Activated CD4-positive, alpha-beta T cell treated with anti-CD3 and anti-CD28 coated beads, Interleukin-2, amount 10 ng/mL, durations not matched to agents 24 days and 14 days (primary cell): ENCODE data around the gene CYRIA. TPM values are rescaled to one million over a fixed set of nuclear protein-coding genes. Genes with fewer than 3 reads are reported as not detected.

Source experiments
- DNase-seq: peaks from one replicate; pipeline ENCODE4 v3.0.0; 2022
- H3K27ac Mint-ChIP-seq: one replicate; pipeline ENCODE4 v1.8.0; 2022; ENCODE audit warnings: mild to moderate bottlenecking, mixed read lengths
- H3K27me3 Mint-ChIP-seq: one replicate; pipeline ENCODE4 v1.8.0; 2022; ENCODE audit warnings: mixed read lengths
- H3K36me3 Mint-ChIP-seq: one replicate; pipeline ENCODE4 v1.8.0; 2022; ENCODE audit warnings: low read depth, mild to moderate bottlenecking, mixed read lengths
- H3K4me1 Mint-ChIP-seq: one replicate; pipeline ENCODE4 v1.8.0; 2021; ENCODE audit warnings: mixed read lengths
- H3K4me3 Mint-ChIP-seq: one replicate; pipeline ENCODE4 v1.8.0; 2022; ENCODE audit warnings: mild to moderate bottlenecking, moderate library complexity, mixed read lengths
- H3K9me3 Mint-ChIP-seq: one replicate; pipeline ENCODE4 v1.8.0; 2021; ENCODE audit warnings: mixed read lengths
- intact Hi-C: fragments of 100-400 bp; cut with micrococcal nuclease; formaldehyde crosslinking; loops from one replicate; pipeline ENCODE4 v1.15.1; 2023
- total RNA-seq: library from RNA; stranded (reverse); gene quantifications from 2 replicates; pipeline ENCODE4 v1.2.3, GENCODE V29; 2022

Gene CYRIA
- total RNA-seq, 1 donor from 2014 or later, result 1.7 TPM

DNA sequence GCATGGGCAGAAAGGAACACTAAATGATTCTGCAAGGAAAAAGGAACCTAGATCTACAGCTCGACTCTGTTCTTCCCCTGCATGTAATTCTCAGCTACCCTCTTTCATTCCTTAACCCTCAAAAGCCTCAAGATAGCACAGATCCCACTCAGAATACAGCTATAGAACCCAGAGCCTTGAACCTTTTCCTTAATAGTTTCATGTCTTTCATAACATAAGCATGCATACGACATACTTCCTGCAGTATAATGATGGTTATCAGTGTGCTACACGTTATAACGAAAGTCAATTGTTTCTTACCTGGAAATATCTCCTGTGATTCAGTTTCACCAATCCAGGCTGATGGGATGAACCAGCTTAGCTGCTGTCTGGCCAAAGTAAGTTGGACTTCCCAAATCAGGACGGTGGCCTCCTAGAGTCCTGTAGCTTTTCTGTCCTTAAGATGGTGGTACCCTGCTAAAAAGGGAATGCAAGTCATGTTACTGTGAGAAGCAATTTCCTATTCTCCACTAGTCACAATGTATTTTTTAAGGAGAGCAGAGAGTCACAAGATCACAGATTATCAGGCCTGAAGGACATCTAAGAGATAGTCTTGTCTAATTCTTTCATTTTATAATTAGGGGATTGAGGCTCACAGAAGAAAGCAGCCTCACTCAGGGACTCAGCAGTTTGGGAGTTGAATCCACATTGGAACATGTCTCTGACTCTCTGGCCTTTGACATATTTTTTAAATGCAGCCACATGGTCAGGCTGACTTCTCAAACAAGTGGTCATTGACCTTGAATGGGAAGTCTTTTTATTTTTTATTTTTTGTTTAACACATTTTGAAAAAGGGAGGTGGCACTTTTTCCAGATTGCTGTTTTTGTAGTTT lies 41.8 kb downstream of the CYRIA start:
- intact Hi-C loops, result loop anchor here (1.0 to 5.0 kb wide), 3 partner anchors 44 to 106 kb away; partner anchors contain the start of gene CYRIA
- H3K27ac Mint-ChIP-seq, result peak overlapping the region; percentile 16
- no peaks in the 10 kb centered on the region for H3K9me3 Mint-ChIP-seq
- peaks cover 42% of the 10 kb centered on the region for H3K4me1 Mint-ChIP-seq
- peaks cover 2% of the 10 kb centered on the region for H3K27me3 Mint-ChIP-seq
- H3K4me3 Mint-ChIP-seq, result peak overlapping the region; percentile 7
- DNase-seq, result no peak
- H3K36me3 Mint-ChIP-seq, result no peaks in the 10 kb centered on the region

DNA sequence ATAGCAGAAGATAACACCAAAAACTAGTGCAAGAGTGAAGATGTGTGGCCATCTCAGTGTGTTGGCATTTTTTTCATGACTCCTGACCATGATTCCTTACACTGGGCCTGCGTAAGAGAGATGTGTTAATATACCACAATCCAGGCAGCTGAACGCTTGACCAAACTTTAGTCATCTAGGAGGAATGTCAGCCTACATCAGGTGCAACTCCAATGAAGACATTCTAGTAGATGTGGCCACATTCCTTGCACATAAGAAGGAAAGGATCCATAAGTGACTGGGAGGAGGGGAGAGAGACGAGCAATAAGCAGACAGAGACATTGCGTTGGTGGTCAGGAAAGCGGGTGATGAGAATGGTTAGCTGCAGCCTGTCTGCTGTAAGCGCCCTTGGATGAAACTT lies 42.6 kb downstream of the CYRIA start:
- peaks cover 2% of the 10 kb centered on the region for H3K27me3 Mint-ChIP-seq
- intact Hi-C loops, result loop anchor here (1.0 to 5.0 kb wide), 3 partner anchors 44 to 106 kb away; partner anchors contain the start of gene CYRIA
- H3K4me1 Mint-ChIP-seq, result peaks cover 42% of the 10 kb centered on the region
- H3K9me3 Mint-ChIP-seq, result no peaks in the 10 kb centered on the region
- no peaks in the 10 kb centered on the region for H3K36me3 Mint-ChIP-seq
- peak overlapping the region; percentile 3 for H3K4me3 Mint-ChIP-seq
- H3K27ac Mint-ChIP-seq, result no peak overlapping the region
- no peak for DNase-seq

DNA sequence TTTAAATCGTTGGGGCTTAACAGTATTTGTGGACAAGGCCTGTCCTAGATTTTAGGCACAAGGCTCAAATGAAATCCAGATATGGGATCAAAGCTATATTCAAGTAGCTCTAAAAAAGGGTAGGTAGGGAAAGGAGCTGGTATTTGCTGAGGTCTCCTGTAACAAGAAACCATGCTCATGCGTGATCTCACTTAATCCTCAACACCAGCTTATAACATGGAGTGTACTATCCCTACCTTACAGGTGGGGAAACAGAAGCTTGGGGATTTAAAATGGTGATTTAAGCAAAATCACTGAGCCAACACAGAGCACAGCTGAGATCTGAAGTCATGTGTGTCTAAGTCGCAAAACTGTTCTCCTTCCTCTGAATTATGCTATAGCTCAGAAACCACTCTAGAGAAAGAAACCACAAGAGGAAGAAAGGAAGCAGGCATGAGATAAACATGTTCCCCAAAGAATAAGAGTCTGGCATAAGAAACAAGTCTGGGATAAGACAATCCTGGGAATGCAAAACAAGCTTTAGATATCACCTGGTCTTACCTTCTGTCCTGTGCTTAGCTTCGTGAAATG lies 43.1 kb downstream of the CYRIA start:
- Mint-ChIP-seq H3K9me3 (no peaks in the 10 kb centered on the region), H3K27me3 (peaks cover 2% of the 10 kb centered on the region), H3K4me1 (peaks cover 42% of the 10 kb centered on the region), H3K27ac (no peak overlapping the region), H3K36me3 (no peaks in the 10 kb centered on the region), H3K4me3 (peak overlapping the region; percentile 3)
- DNase-seq, result no peak
- intact Hi-C loops, result loop anchor here (5.0 kb wide), 2 partner anchors 45 to 85 kb away; partner anchors contain the start of gene CYRIA

DNA sequence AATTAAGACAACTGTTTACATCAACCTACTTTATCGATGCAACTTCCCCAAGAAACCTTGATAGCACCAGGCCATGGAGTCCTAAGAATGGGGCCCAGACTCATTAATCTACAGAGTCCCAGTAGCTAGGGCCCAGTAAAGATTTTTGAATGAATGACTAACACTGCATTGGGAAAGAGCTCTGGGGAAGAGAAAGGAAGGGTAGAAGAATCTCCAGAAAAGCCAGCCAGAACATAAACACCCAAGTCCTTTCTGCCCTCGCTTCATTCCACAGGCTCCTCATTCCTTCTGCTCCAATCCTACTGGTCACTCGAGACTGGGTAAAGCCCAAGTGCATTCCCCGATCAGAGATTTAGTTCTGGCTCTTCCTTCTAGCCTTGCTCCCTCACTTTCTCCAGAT lies 44.3 kb downstream of the CYRIA start:
- peaks cover 42% of the 10 kb centered on the region for H3K4me1 Mint-ChIP-seq
- intact Hi-C loops, result loop anchor here (5.0 kb wide), 2 partner anchors 46 to 86 kb away; partner anchors contain the start of gene CYRIA
- H3K4me3 Mint-ChIP-seq, result no peak overlapping the region
- peaks cover 2% of the 10 kb centered on the region for H3K27me3 Mint-ChIP-seq
- no peak for DNase-seq
- no peaks in the 10 kb centered on the region for H3K36me3 Mint-ChIP-seq
- H3K27ac Mint-ChIP-seq, result no peak overlapping the region
- no peaks in the 10 kb centered on the region for H3K9me3 Mint-ChIP-seq

DNA sequence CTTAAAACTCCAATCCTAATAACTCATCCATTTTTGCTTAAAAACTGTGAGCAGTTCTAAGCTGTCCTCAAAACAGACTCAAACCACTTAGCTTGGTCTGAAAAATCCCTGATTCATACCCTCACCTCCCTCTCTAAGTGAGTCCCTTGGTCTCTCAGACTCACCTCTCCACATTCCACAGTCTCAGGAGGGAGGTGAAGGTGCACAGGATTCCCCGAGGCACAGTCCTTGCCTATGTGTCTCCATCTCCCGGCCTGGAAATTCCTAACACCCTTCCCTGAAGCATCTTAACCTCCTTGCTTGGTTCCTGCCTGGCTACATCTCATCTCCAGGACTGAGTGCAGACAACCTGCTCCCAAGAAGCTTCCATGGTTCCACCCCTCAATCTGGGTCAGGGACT lies 45.0 kb downstream of the CYRIA start:
- intact Hi-C loops, result loop anchor here (5.0 kb wide), 2 partner anchors 47 to 87 kb away; partner anchors contain the start of gene CYRIA
- Mint-ChIP-seq H3K4me1 (peaks cover 38% of the 10 kb centered on the region), H3K27ac (no peak overlapping the region), H3K36me3 (no peaks in the 10 kb centered on the region), H3K9me3 (no peaks in the 10 kb centered on the region), H3K4me3 (no peak overlapping the region), H3K27me3 (peaks cover 2% of the 10 kb centered on the region)
- no peak for DNase-seq

DNA sequence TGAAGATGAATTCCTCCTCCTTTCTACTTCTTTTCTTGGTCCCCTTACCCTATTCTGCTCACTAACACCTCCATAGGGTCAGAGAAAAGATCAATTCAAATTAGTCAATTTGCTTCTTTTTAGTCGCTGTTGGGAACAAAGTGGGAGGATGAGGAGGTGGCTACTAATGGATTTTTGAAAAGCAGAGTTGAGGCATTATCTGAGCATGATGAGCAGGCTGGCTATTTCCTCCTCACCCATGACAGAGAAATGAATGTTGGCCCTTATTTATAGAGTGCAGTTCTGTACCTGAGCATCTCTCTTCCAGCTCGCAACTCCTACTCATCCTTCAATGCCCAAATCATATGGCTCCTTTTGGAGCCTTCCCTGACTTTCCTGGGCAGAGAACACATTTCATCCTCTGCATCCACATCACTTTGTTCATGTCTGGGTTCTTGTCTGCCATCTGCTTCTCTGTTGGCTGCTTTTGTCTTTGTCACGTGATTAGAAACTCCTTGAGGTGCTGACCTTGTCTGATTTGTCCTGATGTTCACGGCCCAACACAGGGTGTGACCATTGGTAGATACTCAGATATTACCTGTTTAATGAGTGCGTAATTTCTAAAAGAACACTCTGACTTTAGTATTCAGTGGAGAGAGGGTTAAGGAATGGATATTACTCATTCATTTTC lies 45.9 kb downstream of the CYRIA start:
- DNase-seq, result no peak
- intact Hi-C loops, result loop anchor here (5.0 kb wide), 2 partner anchors 48 to 88 kb away; partner anchors contain the start of gene CYRIA

DNA sequence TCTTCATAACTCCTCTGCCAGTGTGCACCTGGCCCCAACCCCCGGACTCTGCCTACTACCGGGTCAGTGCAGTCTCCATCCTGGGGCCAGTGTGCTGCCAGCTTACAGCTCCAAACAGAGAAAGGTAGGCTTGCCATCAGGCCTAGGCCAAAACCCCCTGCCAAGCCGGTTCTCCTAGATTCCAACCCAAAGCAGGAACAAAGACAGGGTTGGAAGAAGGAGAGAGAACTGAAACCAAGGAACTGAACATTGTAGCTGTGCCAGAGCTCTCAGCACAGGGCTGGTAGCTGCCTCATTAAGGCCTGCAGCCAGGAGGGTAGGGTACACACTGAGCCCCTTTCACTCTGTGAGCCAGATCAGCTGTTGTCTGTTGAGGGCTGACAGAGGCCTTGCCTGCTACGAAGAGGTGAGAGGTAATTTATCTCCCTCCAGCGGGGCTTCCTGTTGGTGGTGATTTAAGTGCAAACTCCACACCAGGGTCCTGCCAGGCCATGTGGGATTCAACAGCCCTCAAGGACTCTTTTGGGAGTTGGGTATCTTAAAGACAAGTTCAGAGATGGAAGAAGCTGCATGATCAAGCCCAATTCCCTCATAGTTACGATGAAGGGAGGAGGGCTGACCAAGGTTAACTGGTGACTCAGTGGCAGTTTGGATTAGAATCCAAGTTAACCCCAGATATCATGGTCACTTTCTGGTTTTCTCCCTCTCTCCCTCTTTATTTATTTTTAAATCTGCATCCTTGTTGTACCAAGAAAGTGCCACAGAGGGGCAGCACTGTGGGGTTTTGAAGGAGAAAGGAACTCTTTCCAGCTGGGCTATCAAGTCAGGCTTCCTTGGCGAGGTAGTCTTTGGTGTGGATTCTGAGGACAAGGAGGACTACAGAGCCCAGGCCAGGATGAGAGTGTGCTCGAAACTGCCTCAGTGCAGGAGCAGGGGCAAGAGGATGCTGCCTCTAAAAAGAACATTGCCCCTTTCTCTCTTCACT lies 48.1 kb downstream of the CYRIA start:
- Mint-ChIP-seq H3K27me3 (peaks cover 5% of the 10 kb centered on the region), H3K9me3 (no peaks in the 10 kb centered on the region), H3K36me3 (no peaks in the 10 kb centered on the region), H3K4me1 (peaks cover 12% of the 10 kb centered on the region), H3K4me3 (no peak overlapping the region), H3K27ac (no peak overlapping the region)
- DNase-seq, result no peak
- intact Hi-C loops, result no loop called here

More for the DNA sequence above, 45.9 kb downstream of the CYRIA start:
- Mint-ChIP-seq H3K27ac (no peak overlapping the region), H3K27me3 (peaks cover 3% of the 10 kb centered on the region), H3K4me1 (peaks cover 31% of the 10 kb centered on the region), H3K4me3 (no peak overlapping the region), H3K36me3 (no peaks in the 10 kb centered on the region), H3K9me3 (no peaks in the 10 kb centered on the region)
